Measurements from ENCODE around the gene FAM9C.
A peak's percentile ranks its signal among the peaks of the same experiment; 100 is the strongest.

The FAM9C gene

DNA sequence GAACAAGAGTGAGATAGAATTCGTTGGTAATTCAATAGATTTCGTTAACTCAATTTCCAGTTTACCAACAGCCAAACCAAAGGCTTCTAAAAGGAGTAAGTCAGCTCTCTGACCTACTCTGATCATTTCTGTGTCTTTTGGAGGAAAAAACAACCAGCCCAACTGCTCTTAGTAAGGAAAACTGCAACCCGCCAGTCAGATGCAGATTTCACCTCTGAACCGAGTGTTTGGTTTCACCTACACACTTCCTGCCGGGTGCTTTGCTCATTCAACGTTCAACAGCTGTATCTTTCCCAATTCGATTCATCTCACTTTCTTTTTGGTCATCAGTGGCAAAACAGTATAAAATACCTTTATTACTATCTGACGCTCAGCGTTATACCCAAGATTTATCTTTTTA lies 45.0 kb downstream of the FAM9C start:
- no peak overlapping the region for H3K23ac ChIP-seq (ENCODE audit: low read length in 2 of 2)
- H3K9me3 ChIP-seq (ENCODE audit: control insufficient read depth, low read length): no peaks in the 10 kb centered on the region
- H2BK120ac ChIP-seq (ENCODE audit: low read depth, low read length): no peak overlapping the region
- no peak overlapping the region for H4K91ac ChIP-seq (ENCODE audit: low read length)
- H3K4me1 ChIP-seq (ENCODE audit: control insufficient read depth, insufficient read depth, low read depth, low read length): no peaks in the 10 kb centered on the region
- H3K36me3 ChIP-seq (ENCODE audit: control insufficient read depth in 1 of 2, insufficient read depth in 2 of 2, low read depth in 1 of 2, low read length in 2 of 2): no peaks in the 10 kb centered on the region
- H4K8ac ChIP-seq (ENCODE audit: low read length): no peak overlapping the region
- no peak overlapping the region for H3K4me2 ChIP-seq (ENCODE audit: low read length, poor library complexity, severe bottlenecking)
- no peak overlapping the region for H2BK12ac ChIP-seq (ENCODE audit: low read length in 2 of 2)
- H3K4me3 ChIP-seq (ENCODE audit: insufficient read depth in 1 of 2, low read depth in 1 of 2, low read length in 2 of 2): no peak overlapping the region
- no peak overlapping the region for H3K27ac ChIP-seq (ENCODE audit: low read length, poor library complexity, severe bottlenecking)
- H3K9ac ChIP-seq (ENCODE audit: low read length): no peak overlapping the region
- H3K27me3 ChIP-seq (ENCODE audit: control insufficient read depth in 1 of 2, insufficient read depth in 1 of 2, low read length in 2 of 2): peaks cover 0 to 18% of the 10 kb centered on the region in 2 experiments
- no peaks in the 10 kb centered on the region for H3K79me1 ChIP-seq (replicated peaks; ENCODE audit: low read length, poor library complexity, severe bottlenecking)
- DNase-seq: no peak
- H2BK5ac ChIP-seq (ENCODE audit: low read depth, low read length, poor library complexity, severe bottlenecking): no peak overlapping the region
- H3K4ac ChIP-seq (ENCODE audit: low read depth in 1 of 2, low read length in 2 of 2): no peak overlapping the region
- H2AK5ac ChIP-seq (ENCODE audit: low read length, severe bottlenecking): no peak overlapping the region
- H3K18ac ChIP-seq (ENCODE audit: low read depth in 1 of 2, low read length in 2 of 2): no peak overlapping the region
- no peak overlapping the region for H2BK15ac ChIP-seq (ENCODE audit: low read depth, poor library complexity, severe bottlenecking)
- no peak overlapping the region for H2AFZ ChIP-seq (ENCODE audit: low read depth, low read length)
- no peak overlapping the region for H3K14ac ChIP-seq (ENCODE audit: low read length in 2 of 2)
- 54% methylated on average over 6 of the region's 9 CpGs for WGBS

DNA sequence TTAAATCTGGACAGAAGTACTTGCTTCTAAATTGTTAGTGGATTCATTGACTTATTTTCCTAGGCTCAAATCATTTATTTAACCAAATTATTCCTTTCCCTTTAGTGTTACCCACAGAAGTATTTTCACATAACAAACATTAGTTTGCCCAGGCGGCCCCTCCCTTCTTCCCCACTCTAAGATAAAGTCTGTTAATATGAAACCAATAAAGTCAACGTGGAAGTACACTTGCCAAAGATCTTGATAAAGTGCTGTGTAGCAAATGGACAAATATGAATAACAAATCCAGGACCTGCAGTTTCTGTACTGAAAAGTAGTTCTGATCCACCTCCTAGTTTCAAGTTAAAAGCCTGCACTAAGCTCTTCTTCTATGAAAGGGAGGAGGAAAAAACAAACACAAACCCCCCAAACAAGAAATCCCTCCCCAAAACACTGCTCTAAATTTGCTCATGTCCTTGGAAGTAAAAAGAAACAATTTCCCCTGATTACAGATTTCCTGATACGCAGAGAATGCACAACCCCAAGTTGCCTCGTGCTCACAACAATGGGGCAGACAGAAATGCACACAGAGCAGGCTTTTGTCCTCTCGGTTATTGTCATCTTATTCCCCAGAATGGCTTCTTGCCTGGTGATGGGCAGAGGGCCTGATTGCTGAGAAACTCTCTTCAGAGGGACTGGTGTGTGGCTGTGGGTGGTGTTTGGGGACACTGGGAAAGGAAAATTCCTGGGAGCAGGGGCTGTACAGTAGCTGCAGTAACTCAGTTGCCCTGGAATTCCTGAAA lies 46.3 kb downstream of the FAM9C start:
- H2BK5ac ChIP-seq (ENCODE audit: low read depth, low read length, poor library complexity, severe bottlenecking): no peak overlapping the region

GRCh38 chrX:12996934-12997435 lies 47.4 kb downstream of the FAM9C start:
- Histone ChIP-seq H2AK5ac (ENCODE audit: low read length, severe bottlenecking) (no peak overlapping the region), H3K4ac (ENCODE audit: low read depth in 1 of 2, low read length in 2 of 2) (no peak overlapping the region), H3K18ac (ENCODE audit: low read depth in 1 of 2, low read length in 2 of 2) (no peak overlapping the region), H4K8ac (ENCODE audit: low read length) (no peak overlapping the region), H4K91ac (ENCODE audit: low read length) (no peak overlapping the region), H3K4me3 (ENCODE audit: insufficient read depth in 1 of 2, low read depth in 1 of 2, low read length in 2 of 2) (no peak overlapping the region), H2BK12ac (ENCODE audit: low read length in 2 of 2) (no peak overlapping the region), H3K79me1 (replicated peaks; ENCODE audit: low read length, poor library complexity, severe bottlenecking) (no peaks in the 10 kb centered on the region), H2BK15ac (ENCODE audit: low read depth, poor library complexity, severe bottlenecking) (no peak overlapping the region), H2BK5ac (ENCODE audit: low read depth, low read length, poor library complexity, severe bottlenecking) (no peak overlapping the region), H3K4me2 (ENCODE audit: low read length, poor library complexity, severe bottlenecking) (no peak overlapping the region), H3K9me3 (ENCODE audit: control insufficient read depth, low read length) (no peaks in the 10 kb centered on the region), H3K27ac (ENCODE audit: low read length, poor library complexity, severe bottlenecking) (no peak overlapping the region), H3K36me3 (ENCODE audit: control insufficient read depth in 1 of 2, insufficient read depth in 2 of 2, low read depth in 1 of 2, low read length in 2 of 2) (no peaks in the 10 kb centered on the region), H2BK120ac (ENCODE audit: low read depth, low read length) (no peak overlapping the region), H3K14ac (ENCODE audit: low read length in 2 of 2) (no peak overlapping the region), H3K27me3 (ENCODE audit: control insufficient read depth in 1 of 2, insufficient read depth in 1 of 2, low read length in 2 of 2) (peaks cover 0 to 24% of the 10 kb centered on the region in 2 experiments), H3K9ac (ENCODE audit: low read length) (no peak overlapping the region), H3K23ac (ENCODE audit: low read length in 2 of 2) (no peak overlapping the region), H2AFZ (ENCODE audit: low read depth, low read length) (no peak overlapping the region), H3K4me1 (ENCODE audit: control insufficient read depth, insufficient read depth, low read depth, low read length) (no peaks in the 10 kb centered on the region)
- 85% methylated on average over 3 of the region's 3 CpGs for WGBS
- DNase-seq: no peak

More for the DNA sequence above, 46.3 kb downstream of the FAM9C start:
- no peak overlapping the region for H2BK120ac ChIP-seq (ENCODE audit: low read depth, low read length)
- H3K4me3 ChIP-seq (ENCODE audit: insufficient read depth in 1 of 2, low read depth in 1 of 2, low read length in 2 of 2): no peak overlapping the region
- H3K79me1 ChIP-seq (replicated peaks; ENCODE audit: low read length, poor library complexity, severe bottlenecking): no peaks in the 10 kb centered on the region
- H3K4me2 ChIP-seq (ENCODE audit: low read length, poor library complexity, severe bottlenecking): no peak overlapping the region
- H4K8ac ChIP-seq (ENCODE audit: low read length): no peak overlapping the region
- no peak overlapping the region for H2BK12ac ChIP-seq (ENCODE audit: low read length in 2 of 2)
- no peak overlapping the region for H2BK15ac ChIP-seq (ENCODE audit: low read depth, poor library complexity, severe bottlenecking)
- H3K36me3 ChIP-seq (ENCODE audit: control insufficient read depth in 1 of 2, insufficient read depth in 2 of 2, low read depth in 1 of 2, low read length in 2 of 2): no peaks in the 10 kb centered on the region
- 44% methylated on average over 3 of the region's 5 CpGs for WGBS
- H3K27me3 ChIP-seq (ENCODE audit: control insufficient read depth in 1 of 2, insufficient read depth in 1 of 2, low read length in 2 of 2): peaks cover 0 to 24% of the 10 kb centered on the region in 2 experiments
- H3K23ac ChIP-seq (ENCODE audit: low read length in 2 of 2): no peak overlapping the region
- no peak overlapping the region for H3K9ac ChIP-seq (ENCODE audit: low read length)
- no peak for DNase-seq
- H2AK5ac ChIP-seq (ENCODE audit: low read length, severe bottlenecking): no peak overlapping the region
- H3K14ac ChIP-seq (ENCODE audit: low read length in 2 of 2): no peak overlapping the region
- no peaks in the 10 kb centered on the region for H3K4me1 ChIP-seq (ENCODE audit: control insufficient read depth, insufficient read depth, low read depth, low read length)
- no peaks in the 10 kb centered on the region for H3K9me3 ChIP-seq (ENCODE audit: control insufficient read depth, low read length)
- H3K4ac ChIP-seq (ENCODE audit: low read depth in 1 of 2, low read length in 2 of 2): no peak overlapping the region
- H3K27ac ChIP-seq (ENCODE audit: low read length, poor library complexity, severe bottlenecking): no peak overlapping the region
- H3K18ac ChIP-seq (ENCODE audit: low read depth in 1 of 2, low read length in 2 of 2): peak overlapping the region in 1 of 2 experiments; percentile 21
- no peak overlapping the region for H2AFZ ChIP-seq (ENCODE audit: low read depth, low read length)
- H4K91ac ChIP-seq (ENCODE audit: low read length): no peak overlapping the region

DNA sequence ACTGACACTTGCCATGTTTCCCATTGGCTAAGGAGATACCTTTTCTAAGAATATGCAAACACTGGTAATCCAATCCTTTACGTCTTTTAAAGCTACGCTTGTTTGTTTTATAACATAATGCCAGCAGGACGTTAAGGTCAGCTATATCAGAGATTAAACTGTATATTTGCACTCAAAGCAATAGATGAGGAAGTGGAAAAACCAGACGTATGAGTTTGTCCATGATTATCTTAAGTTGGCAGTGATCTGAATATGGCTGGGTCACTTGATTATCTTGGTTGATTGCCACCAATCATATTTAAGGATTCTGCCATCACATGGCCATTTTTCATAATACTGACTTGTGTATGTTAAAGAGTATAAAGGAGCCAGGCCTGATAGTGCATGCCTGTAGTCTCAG lies 50.1 kb downstream of the FAM9C start:
- Histone ChIP-seq H3K4me2 (ENCODE audit: low read length, poor library complexity, severe bottlenecking) (no peak overlapping the region), H2BK5ac (ENCODE audit: low read depth, low read length, poor library complexity, severe bottlenecking) (no peak overlapping the region), H3K9me3 (ENCODE audit: control insufficient read depth, low read length) (no peaks in the 10 kb centered on the region)

More for the DNA sequence above, 50.1 kb downstream of the FAM9C start:
- Histone ChIP-seq H4K91ac (ENCODE audit: low read length) (no peak overlapping the region), H3K4me1 (ENCODE audit: control insufficient read depth, insufficient read depth, low read depth, low read length) (no peaks in the 10 kb centered on the region), H3K36me3 (ENCODE audit: control insufficient read depth in 1 of 2, insufficient read depth in 2 of 2, low read depth in 1 of 2, low read length in 2 of 2) (no peaks in the 10 kb centered on the region), H2AFZ (ENCODE audit: low read depth, low read length) (no peak overlapping the region), H3K9ac (ENCODE audit: low read length) (no peak overlapping the region), H3K4ac (ENCODE audit: low read depth in 1 of 2, low read length in 2 of 2) (no peak overlapping the region), H3K18ac (ENCODE audit: low read depth in 1 of 2, low read length in 2 of 2) (no peak overlapping the region), H3K79me1 (replicated peaks; ENCODE audit: low read length, poor library complexity, severe bottlenecking) (no peaks in the 10 kb centered on the region), H3K27me3 (ENCODE audit: control insufficient read depth in 1 of 2, insufficient read depth in 1 of 2, low read length in 2 of 2) (peaks cover 0 to 23% of the 10 kb centered on the region in 2 experiments), H4K8ac (ENCODE audit: low read length) (no peak overlapping the region), H3K14ac (ENCODE audit: low read length in 2 of 2) (no peak overlapping the region), H2BK15ac (ENCODE audit: low read depth, poor library complexity, severe bottlenecking) (no peak overlapping the region), H3K23ac (ENCODE audit: low read length in 2 of 2) (no peak overlapping the region), H3K27ac (ENCODE audit: low read length, poor library complexity, severe bottlenecking) (no peak overlapping the region), H2AK5ac (ENCODE audit: low read length, severe bottlenecking) (no peak overlapping the region), H3K4me3 (ENCODE audit: insufficient read depth in 1 of 2, low read depth in 1 of 2, low read length in 2 of 2) (no peak overlapping the region), H2BK120ac (ENCODE audit: low read depth, low read length) (no peak overlapping the region), H2BK12ac (ENCODE audit: low read length in 2 of 2) (no peak overlapping the region)
- no peak for DNase-seq
- WGBS: 94% methylated on average over 4 of the region's 4 CpGs
